GM19452 (cell line): ENCODE results near the gene ANKFY1.
"Not testable (repeated sequence)": the region's sequence is repeated elsewhere in the genome, so short reads cannot be mapped to it uniquely, and the experiment has no call there.

Experiments used
- ATAC-seq: cut with Tn5 transposase; IDR thresholded peaks from one replicate; pipeline ENCODE4 v1.9.1; 2021; ENCODE audit not compliant: unreplicated experiment

ANKFY1 gene

GRCh38 chr17:4262703-4263102, 1.1 kb downstream of the ANKFY1 start:
- no peak for ATAC-seq

DNA sequence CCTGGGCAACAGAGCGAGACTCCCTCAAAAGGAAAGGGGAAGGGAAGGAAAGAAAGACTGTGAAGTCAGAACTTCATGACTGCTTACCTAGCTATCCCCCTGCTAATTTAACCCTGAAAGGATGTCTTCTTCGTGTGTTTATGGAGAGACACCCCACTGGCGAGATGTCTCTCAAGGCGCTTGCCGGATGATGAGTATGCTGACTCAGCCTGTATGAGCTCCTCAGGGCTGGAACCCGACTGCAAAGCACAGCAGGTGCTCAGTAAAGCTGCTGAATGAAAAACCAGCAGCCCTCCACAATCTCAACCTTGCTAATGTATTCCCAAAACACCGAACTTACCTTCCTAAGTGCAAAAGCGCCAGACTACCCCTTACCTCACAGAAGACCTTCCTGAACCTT, 2.3 kb downstream of the ANKFY1 start:
- no peak for ATAC-seq

- no peak for ATAC-seq
Measured at GRCh38 chr17:4258867-4259266, 4.9 kb downstream of the ANKFY1 start.

GRCh38 chr17:4256952-4257351, 6.8 kb downstream of the ANKFY1 start:
- no peak for ATAC-seq

GRCh38 chr17:4255271-4255670, 8.5 kb downstream of the ANKFY1 start:
- not testable (repeated sequence) for ATAC-seq

GRCh38 chr17:4250887-4251286, 12.9 kb downstream of the ANKFY1 start:
- no peak for ATAC-seq

DNA sequence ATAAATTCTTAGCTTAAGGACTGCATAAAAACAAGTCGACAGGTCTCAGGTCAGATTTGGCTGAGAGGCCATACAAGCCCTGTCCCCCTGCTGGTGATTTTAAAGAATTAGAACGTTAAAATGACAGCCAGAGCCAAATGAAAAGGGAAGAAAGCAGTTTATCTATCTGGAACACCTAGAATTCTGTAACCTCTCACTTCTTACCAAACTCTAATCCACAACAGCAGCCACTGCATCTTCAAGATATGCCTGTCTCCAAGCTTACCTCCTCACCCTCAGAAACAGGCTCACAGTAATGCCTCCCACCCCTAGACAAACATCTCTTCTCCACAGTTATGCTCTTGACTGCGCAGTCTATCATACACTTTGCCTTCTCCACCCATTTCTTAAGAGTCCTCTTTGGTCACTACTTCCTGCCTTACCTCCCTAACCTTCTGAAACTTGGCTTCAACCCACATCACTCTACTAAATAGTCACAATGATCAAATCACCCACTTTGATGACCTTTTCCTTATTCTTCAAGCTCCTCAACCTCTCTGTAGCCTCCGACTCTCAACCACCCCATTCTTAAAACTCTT, 14.2 kb downstream of the ANKFY1 start:
- ATAC-seq: no peak

DNA sequence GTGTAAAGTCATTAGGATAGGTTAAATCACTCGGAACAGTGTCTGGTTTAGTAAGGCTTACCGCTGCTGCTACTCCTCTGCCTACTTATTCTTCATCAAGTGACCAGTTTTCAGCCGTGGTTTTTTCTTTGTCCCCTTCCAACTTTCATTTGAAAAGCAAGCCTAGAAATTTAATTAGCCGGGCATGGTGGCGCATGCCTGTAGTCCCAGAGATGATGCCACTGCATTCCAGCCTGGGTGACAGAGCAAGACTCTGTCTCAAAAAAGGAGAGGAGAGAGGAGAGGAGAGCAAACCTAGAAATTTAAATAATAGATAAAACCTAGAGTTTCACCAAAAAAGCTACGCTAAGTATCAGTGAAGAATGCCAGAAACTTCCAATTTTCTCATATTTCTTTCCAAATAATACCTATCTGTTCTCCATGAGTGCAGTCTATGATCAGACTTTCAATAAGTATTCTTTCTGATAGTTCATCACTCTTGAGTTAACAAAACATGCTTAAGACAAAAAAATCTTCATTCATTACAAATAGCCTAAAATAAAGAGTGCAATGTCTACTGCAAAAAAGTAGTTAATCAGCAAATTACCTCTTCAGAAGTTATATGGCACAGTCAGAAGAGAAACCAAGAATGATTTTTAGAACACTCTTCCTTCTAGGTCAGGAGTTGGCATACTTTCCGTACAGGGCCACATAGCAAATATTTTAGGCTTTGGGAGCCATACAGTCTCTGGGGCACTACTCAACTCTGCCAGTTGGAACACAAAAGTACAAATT, 15.1 kb downstream of the ANKFY1 start:
- no peak for ATAC-seq

GRCh38 chr17:4247971-4248388, 15.8 kb downstream of the ANKFY1 start:
- ATAC-seq: no peak

GRCh38 chr17:4247361-4247970, 16.3 kb downstream of the ANKFY1 start:
- ATAC-seq: no peak

DNA sequence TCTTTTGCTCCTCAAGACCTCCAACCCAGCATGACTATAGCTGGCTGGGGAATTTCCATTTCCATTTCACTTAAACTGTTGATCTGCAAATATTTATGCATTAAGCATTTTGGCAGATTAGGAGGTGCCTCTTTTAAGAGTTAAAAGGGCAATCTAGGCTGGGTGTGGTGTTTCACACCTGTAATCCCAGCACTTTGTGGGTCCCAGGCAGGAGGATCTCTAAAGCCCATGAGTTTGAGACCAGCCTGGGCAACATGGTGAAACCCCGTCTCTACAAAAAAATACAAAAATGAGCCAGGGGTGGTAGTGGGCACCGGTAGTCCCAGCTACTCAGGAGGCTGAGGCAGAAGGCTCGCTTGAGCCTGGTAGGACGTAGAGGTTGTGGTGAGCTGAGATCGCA, 17.1 kb downstream of the ANKFY1 start:
- no peak for ATAC-seq

DNA sequence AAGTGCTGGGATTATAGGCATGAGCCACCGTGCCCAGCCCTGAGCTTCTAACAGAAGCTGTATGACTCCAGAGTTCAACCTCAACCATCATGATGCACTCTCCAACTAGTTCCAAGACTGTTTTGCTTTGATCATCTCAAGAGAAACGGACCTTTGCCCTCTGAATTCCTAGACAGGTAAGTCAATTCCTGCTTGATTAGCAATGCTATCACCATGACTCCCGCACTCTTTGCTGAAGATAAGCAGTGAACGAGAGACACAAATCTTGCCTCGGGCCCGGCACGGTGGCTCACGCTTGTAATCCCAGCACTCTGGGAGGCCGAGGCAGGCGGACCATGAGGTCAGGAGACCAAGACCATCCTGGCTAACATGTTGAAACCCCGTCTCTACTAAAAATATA, 22.2 kb downstream of the ANKFY1 start:
- no peak for ATAC-seq

DNA sequence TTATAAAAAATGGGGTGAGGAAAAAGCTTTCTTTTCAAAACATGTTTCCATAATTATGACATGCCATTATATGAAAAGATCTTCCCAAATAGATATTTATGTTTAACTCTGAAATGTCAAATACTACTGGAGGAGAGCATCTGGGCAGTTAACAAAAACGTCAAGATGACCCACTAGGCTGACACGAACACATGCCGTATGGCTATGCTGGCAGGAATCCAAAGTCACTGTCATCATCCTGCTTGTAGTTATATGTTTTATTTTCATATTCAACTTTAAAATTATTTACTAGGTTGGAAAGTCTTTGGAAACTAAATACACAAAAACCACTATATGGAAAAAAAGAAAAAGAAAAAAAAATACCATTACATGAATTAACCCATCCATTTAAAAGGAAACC, 27.3 kb downstream of the ANKFY1 start:
- no peak for ATAC-seq

DNA sequence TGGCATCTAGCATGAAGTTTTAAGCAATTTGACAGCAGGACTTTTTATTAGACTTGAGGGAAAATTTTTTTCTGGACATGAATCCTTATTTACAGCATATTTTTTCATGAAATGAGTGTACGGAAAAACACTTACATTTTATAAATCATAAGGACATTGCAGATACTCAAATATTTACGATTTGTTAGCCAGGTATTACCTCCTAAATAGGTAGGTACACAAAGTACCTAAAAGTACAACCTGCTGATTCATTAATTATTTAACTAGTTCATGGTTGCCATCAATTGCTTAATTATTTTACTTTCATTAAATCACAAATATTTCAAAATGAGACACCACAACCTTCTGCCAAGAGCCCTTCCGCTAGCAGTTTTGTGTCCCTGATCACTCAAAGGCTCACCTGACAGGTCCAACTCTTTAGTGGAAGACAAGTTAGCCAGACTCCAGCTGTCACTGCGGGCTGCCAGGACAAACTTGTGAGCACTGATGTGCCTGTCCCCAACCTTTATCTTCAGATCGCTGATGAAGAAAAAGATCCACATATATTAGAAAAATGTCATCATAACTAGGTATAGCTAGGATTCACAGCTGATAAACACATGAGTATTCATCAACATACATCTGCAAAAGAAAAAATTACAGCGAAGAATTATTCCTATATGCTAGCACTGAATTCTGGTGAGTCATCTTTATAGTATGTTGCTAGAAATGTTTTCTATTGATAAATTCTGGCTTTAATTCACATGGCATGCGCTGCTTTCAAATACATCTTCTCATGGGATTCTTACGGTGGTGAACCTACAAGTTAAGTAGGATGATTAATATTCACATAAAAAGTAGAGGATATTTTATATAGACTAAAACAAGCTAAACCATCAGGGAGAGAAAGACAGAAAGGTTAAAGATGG, 28.2 kb downstream of the ANKFY1 start:
- no peak for ATAC-seq

GRCh38 chr17:4234401-4234800, 29.4 kb downstream of the ANKFY1 start:
- no peak for ATAC-seq

DNA sequence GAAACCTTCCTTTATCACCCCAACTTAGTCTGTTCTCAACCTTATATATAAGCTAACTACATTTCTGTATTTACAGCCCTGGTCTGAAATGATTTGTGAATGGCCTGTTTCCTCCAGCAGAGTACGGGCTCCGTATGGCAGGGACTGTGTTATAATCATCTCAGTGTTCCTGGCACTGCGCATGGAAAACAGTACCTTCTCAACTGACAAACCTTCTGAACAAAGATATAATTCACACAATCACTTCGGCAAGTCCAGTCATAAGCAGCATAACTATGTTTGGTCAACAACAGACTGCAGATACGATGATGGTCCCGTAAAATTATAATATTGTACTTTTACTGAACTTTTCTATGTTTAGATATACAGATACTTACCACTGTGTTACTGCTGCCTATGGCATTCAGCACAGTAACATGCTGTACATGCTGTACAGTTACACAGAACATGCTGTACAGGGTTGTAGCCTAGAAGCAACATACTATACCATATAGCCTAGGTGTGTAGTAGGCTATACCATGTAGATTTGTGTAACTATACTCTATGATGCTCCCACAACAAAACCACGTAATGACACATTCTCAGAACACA, 30.0 kb downstream of the ANKFY1 start:
- ATAC-seq: no peak

GRCh38 chr17:4232168-4232813, 31.5 kb downstream of the ANKFY1 start:
- no peak for ATAC-seq

DNA sequence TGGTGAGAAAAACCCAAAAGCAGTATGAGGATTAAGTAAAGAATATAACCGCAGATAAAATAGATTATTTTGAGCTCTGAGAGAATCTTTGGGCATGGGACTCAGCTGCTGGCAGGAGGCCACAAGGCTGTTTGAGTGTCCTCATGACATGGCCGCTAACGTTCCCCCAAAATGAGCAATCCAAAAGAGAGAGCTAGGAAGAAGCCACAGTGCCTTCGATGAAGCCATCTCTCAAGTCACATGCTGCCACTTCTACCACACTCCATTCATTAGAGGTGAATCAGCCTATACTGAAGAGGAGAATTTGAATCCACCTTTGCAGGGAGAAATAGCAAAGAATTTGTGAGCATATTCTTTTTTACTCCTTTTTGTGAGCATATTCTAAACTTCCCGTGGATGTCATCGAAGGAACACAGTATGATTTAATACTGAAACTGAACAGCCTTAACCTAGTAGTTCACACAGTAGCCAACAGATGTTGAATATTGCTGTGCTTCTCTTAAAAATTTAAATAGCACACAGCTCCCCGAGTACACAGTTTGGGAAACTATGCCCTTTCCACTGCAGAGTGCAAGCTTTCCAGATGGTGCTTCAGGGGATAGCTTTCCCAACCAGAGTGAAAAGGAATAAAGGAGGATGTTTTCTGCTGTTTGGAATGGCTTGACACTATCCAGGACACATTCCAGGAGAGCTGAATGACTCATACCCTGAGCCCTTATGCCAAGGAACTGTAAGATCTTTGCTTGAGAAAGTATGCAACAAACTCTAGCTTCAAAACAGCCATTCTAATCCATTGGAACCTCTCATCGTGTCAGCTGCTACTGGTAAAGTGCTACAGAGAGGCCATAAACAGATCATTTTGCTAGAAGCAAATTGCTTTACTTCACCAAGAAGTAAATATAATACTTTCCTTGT, 33.9 kb downstream of the ANKFY1 start:
- ATAC-seq: no peak

DNA sequence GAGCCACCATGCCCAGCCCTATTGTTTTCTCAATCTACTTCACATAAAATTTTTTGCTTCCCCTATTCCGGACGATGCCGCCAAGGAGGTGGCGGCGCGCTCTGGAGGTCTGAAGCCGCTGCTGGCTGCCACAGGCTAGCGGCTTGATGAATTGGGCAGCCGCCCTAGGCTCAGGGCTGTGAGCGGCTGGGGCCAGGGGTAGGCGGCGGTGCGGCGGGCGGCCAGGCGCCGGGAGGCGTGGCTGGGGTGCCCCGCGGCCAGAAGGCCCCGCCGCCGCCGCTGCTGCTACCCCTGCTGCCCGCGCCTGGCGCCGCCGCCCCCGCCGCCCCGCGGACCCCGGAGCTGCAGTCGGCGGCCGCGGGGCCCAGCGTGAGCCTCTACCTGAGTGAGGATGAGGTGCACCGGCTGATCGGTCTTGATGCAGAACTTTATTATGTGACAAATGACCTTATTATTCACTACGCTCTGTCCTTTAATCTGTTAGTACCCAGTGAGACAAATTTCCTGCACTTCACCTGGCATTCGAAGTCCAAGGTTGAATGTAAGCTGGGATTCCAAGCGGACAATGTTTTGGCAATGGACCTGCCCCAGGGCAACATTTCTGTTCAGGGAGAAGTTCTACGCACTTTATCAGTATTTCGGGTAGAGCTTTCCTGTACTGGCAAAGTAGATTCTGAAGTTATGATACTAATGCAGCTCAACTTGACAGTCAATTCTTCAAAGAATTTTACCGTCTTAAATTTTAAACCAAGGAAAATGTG, 41.7 kb downstream of the ANKFY1 start:
- ATAC-seq: no peak
